NB4 (cell line): ENCODE measurements around the gene RERE.
A peak's percentile ranks its signal among the peaks of the same experiment; 100 is the strongest.

Experiments
- DNase-seq: peaks from one replicate; pipeline ENCODE4 v3.0.0; 2010; ENCODE audit warnings: low read depth
- H3K4me3 ChIP-seq: one replicate; pipeline ENCODE4 v1.5.1; 2011; ENCODE audit warnings: mild to moderate bottlenecking, low read depth, low read length, moderate library complexity
- MYC ChIP-seq: IDR thresholded peaks from 2 replicates; pipeline ENCODE4 v1.6.1; 2011; ENCODE audit warnings: low read depth, low read length
- POLR2A ChIP-seq: IDR thresholded peaks from 2 replicates; pipeline ENCODE4 v1.6.1; 2011; ENCODE audit warnings: mild to moderate bottlenecking; ENCODE audit not compliant: insufficient read length; ENCODE audit errors: extremely low read depth
- TF ChIP-seq, protein P1 (sequence below): IDR thresholded peaks from one replicate; pipeline ENCODE4 v1.5.1; 2012; ENCODE audit warnings: low read depth, low read length
- TF ChIP-seq, protein P2 (sequence below): IDR thresholded peaks from 2 replicates; pipeline ENCODE4 v1.6.1; 2011; ENCODE audit warnings: low read depth, low read length

Gene RERE

DNA sequence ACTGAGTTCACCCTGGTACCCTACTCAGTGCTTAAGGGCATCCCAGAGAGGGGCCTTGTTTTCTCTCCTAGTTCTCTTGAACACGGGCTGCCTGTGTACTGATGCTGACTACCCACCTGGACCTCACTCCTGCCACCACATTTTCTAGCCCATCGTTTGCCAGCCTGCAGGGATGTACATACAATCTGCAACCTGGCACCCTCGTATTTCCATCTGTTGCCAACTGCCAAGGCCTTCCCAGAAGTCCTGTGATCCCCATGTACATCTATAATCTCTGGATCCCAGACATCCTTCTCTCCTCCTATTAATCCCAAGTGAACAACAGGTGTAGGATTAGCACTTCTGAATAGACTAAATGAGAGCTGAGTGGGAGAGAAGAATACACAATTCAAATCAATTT, 287.5 kb downstream of the RERE start:
- TF ChIP-seq, protein P1, sequence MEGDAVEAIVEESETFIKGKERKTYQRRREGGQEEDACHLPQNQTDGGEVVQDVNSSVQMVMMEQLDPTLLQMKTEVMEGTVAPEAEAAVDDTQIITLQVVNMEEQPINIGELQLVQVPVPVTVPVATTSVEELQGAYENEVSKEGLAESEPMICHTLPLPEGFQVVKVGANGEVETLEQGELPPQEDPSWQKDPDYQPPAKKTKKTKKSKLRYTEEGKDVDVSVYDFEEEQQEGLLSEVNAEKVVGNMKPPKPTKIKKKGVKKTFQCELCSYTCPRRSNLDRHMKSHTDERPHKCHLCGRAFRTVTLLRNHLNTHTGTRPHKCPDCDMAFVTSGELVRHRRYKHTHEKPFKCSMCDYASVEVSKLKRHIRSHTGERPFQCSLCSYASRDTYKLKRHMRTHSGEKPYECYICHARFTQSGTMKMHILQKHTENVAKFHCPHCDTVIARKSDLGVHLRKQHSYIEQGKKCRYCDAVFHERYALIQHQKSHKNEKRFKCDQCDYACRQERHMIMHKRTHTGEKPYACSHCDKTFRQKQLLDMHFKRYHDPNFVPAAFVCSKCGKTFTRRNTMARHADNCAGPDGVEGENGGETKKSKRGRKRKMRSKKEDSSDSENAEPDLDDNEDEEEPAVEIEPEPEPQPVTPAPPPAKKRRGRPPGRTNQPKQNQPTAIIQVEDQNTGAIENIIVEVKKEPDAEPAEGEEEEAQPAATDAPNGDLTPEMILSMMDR, result no peak
- TF ChIP-seq, protein P2, sequence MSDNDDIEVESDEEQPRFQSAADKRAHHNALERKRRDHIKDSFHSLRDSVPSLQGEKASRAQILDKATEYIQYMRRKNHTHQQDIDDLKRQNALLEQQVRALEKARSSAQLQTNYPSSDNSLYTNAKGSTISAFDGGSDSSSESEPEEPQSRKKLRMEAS, result no peak
- TF ChIP-seq POLR2A (no peak), MYC (no peak)
- no peak for DNase-seq
- no peak overlapping the region for H3K4me3 ChIP-seq

DNA sequence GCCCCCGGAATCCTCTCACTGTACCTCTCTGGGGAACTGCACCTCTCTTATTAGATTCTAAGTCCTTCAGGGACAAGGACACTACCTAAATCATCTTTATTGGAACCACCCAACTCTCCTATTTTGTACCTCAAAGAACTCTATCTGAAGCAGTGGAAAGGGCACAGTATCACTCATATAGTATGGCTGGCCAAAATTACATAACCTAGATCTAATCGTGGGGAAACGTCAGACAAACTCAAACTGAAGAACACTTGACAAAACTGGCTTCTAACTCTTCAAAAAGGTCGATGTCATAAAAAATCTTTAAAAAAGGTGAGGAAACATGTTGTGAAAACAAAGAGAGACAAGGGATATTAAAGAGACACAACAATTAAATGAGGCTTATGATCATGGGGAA, 289.5 kb downstream of the RERE start:
- TF ChIP-seq, protein P2, result no peak
- TF ChIP-seq POLR2A (no peak), MYC (no peak)
- TF ChIP-seq, protein P1, result no peak
- DNase-seq, result no peak

DNA sequence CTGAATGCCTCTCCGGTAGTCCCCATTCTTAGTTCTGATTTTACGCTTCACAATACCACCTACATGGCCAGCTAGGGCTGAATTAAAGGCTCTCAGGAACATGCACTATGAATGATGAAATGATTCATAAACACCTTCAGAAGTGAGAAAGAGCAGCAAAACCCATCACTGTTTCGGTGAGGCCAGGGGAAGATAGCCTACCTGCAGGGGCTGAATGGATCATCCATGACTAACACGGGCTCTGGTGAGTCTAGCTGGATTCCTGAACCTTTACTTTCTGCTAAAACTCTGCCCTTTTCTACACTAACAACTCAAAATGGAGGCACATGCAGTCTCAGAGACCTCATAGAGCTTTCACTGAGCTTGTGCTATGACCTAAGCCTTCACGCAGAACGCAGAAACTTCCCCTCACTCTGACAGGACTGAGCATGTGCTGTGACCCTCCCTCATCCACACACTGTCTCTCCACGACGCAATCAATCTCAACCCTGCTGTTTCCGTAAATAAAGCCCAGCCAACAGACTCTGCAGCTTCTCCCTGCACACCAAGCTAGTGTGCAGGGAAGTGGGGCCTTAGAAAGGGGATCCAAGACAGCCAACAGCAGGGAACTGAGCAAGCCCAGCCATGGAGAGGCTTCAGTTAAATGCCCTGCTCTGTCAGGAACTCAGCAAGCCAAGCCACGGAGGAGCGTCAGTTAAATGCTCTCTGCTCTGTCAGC, 291.7 kb downstream of the RERE start:
- peak overlapping the region; percentile 67 for H3K4me3 ChIP-seq
- TF ChIP-seq MYC (peak; percentile 95), POLR2A (peak; percentile 45)
- TF ChIP-seq, protein P2, result peak; percentile 97
- TF ChIP-seq, protein P1, result no peak
- DNase-seq, result peak; percentile 95

More for the DNA sequence above, 289.5 kb downstream of the RERE start:
- H3K4me3 ChIP-seq, result no peak overlapping the region

DNA sequence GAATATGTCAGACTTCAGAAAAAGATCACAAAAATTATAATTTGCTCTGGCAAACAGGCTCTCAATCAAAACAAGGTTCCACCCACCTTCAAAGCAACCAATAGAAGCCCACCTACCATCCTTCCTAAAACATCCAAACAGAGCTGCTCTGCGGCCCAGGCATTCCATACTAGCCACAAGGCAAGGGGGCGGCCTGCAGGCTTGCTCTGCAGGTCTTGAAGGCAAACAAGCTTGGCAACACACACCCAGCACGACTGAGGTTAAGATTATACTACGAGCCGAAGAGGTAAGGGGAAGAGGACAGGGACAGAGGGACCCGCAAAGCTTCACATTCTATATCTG, 292.3 kb downstream of the RERE start:
- peak overlapping the region; percentile 67 for H3K4me3 ChIP-seq
- TF ChIP-seq, protein P2, result no peak
- TF ChIP-seq, protein P1, result no peak
- no peak for TF ChIP-seq POLR2A
- TF ChIP-seq MYC, result no peak
- peak; percentile 14 for DNase-seq

DNA sequence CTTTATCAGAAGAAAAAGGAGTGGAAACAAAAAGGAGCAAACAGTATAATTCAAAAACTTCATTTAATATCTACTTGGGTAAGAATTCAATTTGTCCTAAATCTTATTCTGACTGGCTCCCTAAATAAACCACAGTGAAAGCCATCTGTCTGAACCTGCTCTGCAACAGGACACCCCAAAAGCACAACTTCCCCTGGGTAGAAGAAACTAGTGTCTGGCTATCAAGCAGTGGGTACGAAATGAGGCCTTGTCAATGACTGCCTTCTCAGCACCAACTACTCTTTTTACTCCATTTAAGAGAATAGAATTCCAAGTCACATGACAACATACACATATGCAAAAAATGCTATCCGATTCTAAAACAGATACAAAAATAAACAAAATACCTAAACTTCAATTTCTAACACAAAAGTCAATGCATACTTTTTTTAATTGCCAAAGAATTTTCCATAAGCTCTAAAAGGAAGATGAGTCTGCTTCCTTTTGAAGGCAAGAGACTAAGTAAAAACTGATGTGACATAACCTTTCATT, 292.7 kb downstream of the RERE start:
- peak overlapping the region; percentile 67 for H3K4me3 ChIP-seq
- TF ChIP-seq POLR2A, result no peak
- TF ChIP-seq MYC, result no peak
- TF ChIP-seq, protein P2, result no peak
- TF ChIP-seq, protein P1, result no peak
- no peak for DNase-seq
